Sciatic nerve (tissue), 2 donors: ENCODE data around the gene DNAJB13. TPM values are rescaled to one million over a fixed set of nuclear protein-coding genes. Genes with fewer than 3 reads are reported as not detected.
A peak's percentile ranks its signal among the peaks of the same experiment; 100 is the strongest.

Experiments
- ATAC-seq: fragments of 200-7000 bp; cut with Tn5 transposase; one replicate; pipeline ENCODE4 v1.9.1; 2020; ENCODE audit warnings: mild to moderate bottlenecking, moderate library complexity
- DNase-seq: peaks from one replicate; pipeline ENCODE4 v3.0.0-alpha.2; 2020; ENCODE audit warnings: low spot score
- intact Hi-C: fragments of 100-400 bp; cut with DNase I; formaldehyde crosslinking; loops from one replicate; pipeline ENCODE4 v1.14.2; 2022
- total RNA-seq: library from RNA; stranded (reverse); fragmentation: NEBNext Ultra II Directional; extraction: Animal tissue kit (Norgen Biotek cat#: 25700); gene quantifications from one replicate; pipeline ENCODE4 v1.2.1, GENCODE V29; 2021
- donor health status: DM: no; HTN: no; CAD: no.
- donor health status: DM: no; HTN: no; CAD: no.

DNAJB13 gene
- total RNA-seq, 1 donor from 2014 or later: 0.62 TPM

DNA sequence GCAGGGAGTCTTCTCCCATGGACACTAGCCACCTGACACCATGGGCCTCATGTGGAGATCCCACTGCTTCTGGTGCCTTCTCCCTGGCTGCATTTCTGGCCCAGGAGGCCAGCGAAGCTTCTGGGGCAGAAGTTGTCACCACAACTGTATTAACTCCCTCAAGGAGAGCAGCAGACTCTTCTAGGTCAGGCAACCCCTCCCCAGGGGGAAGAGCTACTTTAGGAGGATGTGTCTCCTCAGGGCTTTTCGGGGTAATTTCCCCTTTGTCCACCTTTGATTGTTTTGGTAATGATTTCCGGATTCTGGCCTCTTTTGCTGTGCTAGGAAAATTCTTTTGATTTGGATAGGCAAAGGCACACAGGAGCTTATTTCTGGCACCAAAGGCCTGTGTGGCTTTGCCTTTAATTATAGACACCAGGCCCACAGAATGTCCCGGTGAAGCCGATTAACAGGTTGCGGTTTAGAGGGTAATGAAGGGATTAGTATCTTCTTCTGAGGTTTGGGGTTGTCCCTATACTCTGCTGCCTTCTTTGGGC, 40.7 kb downstream of the DNAJB13 start:
- DNase-seq (peak; percentile 31), ATAC-seq (no peak)
- intact Hi-C loops: no loop called here

DNA sequence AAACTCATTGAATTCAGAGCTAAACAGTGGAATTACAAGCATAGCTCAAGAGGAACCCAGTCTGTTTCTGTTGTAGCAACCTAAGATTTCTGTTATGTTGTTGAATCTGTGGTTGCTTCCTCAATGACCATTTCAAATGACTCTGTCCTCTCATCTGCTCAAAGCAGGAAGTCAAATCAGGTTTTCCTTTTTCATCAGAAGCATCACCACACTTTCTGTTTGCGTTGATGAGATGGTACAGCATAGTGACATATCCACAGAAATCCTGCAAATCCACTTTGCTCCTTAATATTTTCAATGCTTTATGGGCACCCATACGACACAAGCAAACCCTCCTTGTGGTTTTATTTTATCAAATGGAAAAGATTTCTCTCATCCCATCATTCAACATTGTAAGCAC, 44.4 kb downstream of the DNAJB13 start:
- peak; percentile 79 for ATAC-seq
- intact Hi-C loops: no loop called here
- no peak for DNase-seq

DNA sequence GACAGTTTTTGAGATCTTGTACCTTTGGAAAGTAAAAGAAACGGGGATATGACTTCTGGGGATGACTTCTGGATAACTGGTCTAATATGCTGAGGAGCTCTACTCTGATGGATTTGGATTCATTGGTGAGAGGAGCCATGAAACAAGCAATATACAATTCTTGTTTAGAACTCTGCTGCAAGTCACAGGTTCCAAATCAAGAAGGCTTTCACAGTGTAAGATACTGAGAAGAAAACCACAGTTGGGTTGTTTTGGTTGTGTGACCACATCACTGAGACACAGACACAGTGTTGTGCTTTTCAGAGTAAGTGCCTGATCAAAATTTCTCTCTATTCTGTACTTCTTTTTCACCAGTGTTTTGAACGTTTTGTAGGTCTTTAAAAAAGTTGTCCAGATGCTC, 44.9 kb downstream of the DNAJB13 start:
- intact Hi-C loops: no loop called here
- ATAC-seq: no peak
- DNase-seq: no peak

DNA sequence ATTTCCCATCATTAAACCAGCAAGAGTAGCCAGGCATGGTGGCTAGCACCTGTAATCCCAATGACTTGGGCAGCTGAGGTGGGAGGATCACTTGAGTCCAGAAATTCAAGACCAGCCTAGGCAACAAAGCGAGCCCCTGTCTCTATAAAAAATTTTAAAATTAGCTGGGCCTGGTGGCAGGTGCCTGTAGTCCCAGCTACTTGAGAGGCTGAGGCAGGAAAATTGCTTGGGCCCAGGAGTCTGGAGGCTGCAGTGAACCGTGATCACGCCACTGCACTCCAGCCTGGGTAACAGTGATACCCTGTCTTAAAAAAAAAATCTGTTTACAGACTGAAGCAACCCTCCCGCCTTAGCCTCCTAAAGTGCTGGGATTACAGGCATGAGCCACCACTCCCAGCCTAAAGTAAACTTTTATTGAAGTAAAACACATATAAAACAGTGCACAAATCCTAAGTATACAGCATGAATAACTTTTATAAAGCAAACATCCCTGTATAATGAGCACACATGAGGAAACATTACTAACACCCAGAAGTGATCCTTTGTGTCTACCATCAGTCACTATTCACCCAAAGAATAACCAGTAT, 45.4 kb downstream of the DNAJB13 start:
- DNase-seq: peak; percentile 13
- intact Hi-C loops: no loop called here
- ATAC-seq: no peak

GRCh38 chr11:73997120-73997770, 46.4 kb downstream of the DNAJB13 start:
- peak; percentile 5 for DNase-seq
- intact Hi-C loops: no loop called here
- no peak for ATAC-seq

- ATAC-seq (no peak), DNase-seq (peak; percentile 30)
- intact Hi-C loops: no loop called here
Measured at GRCh38 chr11:73998846-73999575, 48.2 kb downstream of the DNAJB13 start.

- DNase-seq (peak; percentile 5), ATAC-seq (no peak)
- intact Hi-C loops: no loop called here
Measured at GRCh38 chr11:73999581-74000306, 48.9 kb downstream of the DNAJB13 start.

GRCh38 chr11:74000307-74001133, 49.7 kb downstream of the DNAJB13 start:
- intact Hi-C loops: no loop called here
- no peak for ATAC-seq
- peak; percentile 45 for DNase-seq

GRCh38 chr11:74001822-74002286, 51.0 kb downstream of the DNAJB13 start:
- intact Hi-C loops: no loop called here
- no peak for ATAC-seq
- peak; percentile 50 for DNase-seq

DNA sequence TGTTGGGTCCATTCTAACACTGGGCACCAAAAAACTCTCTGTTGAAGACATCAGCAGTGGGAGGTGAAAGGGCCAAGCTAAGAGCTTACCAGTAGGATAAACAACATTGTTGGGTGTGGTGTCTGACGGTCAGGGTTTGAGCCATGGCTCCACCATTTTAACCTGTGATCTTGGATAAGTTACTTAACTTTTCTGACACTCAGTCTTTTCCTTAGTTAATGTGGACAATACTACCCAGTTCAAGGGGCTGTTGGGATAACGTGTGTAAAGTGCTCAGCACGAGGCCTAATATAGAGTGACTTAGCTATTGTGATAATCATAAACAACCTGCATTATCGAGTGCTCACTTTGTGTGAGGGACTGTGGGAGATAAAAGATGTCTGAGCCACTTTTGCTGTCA, 52.0 kb downstream of the DNAJB13 start:
- intact Hi-C loops: no loop called here
- ATAC-seq: no peak
- peak; percentile 13 for DNase-seq

GRCh38 chr11:74004046-74004695, 53.3 kb downstream of the DNAJB13 start:
- DNase-seq: peak; percentile 21
- intact Hi-C loops: no loop called here
- ATAC-seq: no peak

GRCh38 chr11:74004759-74005615, 54.2 kb downstream of the DNAJB13 start:
- DNase-seq: peak; percentile 54
- no peak for ATAC-seq
- intact Hi-C loops: no loop called here

- peak; percentile 49 for DNase-seq
- intact Hi-C loops: no loop called here
Measured at GRCh38 chr11:74005721-74006517, 55.1 kb downstream of the DNAJB13 start.

GRCh38 chr11:74006743-74007304, 56.0 kb downstream of the DNAJB13 start:
- intact Hi-C loops: no loop called here
- DNase-seq (peak; percentile 19), ATAC-seq (no peak)

More at GRCh38 chr11:74005721-74006517, 55.1 kb downstream of the DNAJB13 start:
- ATAC-seq: no peak

DNA sequence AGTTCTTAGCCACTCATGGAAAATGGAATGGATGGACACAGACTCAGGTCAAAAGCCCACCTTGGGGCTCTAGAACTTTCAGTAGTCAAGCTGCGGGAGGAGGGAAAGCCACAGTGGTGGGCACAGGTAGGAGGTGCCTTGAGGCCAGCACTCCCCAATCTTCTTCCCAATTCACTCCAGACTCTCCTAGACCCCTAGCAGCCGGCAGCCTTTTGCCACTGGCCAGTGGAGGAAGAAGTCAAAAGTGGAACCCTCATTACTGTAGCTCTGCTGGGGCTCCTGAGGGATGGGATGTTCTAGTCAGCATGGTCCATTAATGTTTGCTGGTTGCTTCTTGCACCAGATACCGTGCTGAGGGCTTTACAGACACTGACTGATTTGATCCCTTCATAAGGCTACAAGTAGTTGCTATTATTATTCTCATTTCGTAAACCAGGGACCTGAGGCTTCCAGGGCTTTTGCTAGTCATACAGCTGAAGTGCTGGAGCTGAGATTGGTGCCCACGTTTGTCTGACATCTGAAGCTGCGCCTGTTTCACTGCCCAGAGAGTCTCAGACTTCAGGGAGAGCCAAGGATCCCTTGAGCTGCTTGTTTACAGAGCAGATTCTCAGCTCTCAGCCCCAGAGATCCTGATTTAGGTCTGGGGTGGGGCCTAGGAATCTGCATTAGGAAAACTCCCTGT, 57.0 kb downstream of the DNAJB13 start:
- no peak for ATAC-seq
- intact Hi-C loops: no loop called here
- DNase-seq: no peak
